GM21381 (cell line): ENCODE results near the gene RBPJ.

Source experiments
- ATAC-seq: cut with Tn5 transposase; IDR thresholded peaks from one replicate; pipeline ENCODE4 v1.9.1; 2021; ENCODE audit warnings: mild to moderate bottlenecking, moderate library complexity; ENCODE audit not compliant: unreplicated experiment

Gene RBPJ

GRCh38 chr4:26320538-26321372 is at the start of gene RBPJ:
TSS of gene RBPJ (plus strand) at chr4:26321014. CDS start at chr4:26321029, 15 bp downstream.
- ATAC-seq = peak; percentile 21

GRCh38 chr4:26271703-26272102 is 49.1 kb upstream of the RBPJ start:
- ATAC-seq = no peak

- ATAC-seq = no peak
These were observed 47.9 kb upstream of the RBPJ start for GRCh38 chr4:26272654-26273615.

GRCh38 chr4:26273616-26273980 is 47.2 kb upstream of the RBPJ start:
- no peak for ATAC-seq

- no peak for ATAC-seq
These were observed 45.5 kb upstream of the RBPJ start for GRCh38 chr4:26275281-26275680.

- ATAC-seq = no peak
These were observed 41.4 kb upstream of the RBPJ start for GRCh38 chr4:26279446-26279845.

GRCh38 chr4:26281881-26282280 is 38.9 kb upstream of the RBPJ start:
- ATAC-seq = no peak

GRCh38 chr4:26284536-26284935 is 36.3 kb upstream of the RBPJ start:
- no peak for ATAC-seq

GRCh38 chr4:26285272-26285671 is 35.5 kb upstream of the RBPJ start:
- no peak for ATAC-seq

GRCh38 chr4:26287756-26288155 is 33.1 kb upstream of the RBPJ start:
- ATAC-seq = no peak

GRCh38 chr4:26288355-26288909 is 32.4 kb upstream of the RBPJ start:
- ATAC-seq = peak; percentile 87

- no peak for ATAC-seq
These were observed 31.4 kb upstream of the RBPJ start for GRCh38 chr4:26289401-26289800.

GRCh38 chr4:26290321-26290720 is 30.5 kb upstream of the RBPJ start:
- ATAC-seq = no peak

- ATAC-seq = no peak
These were observed 25.9 kb upstream of the RBPJ start for GRCh38 chr4:26294904-26295303.

- no peak for ATAC-seq
These were observed 24.8 kb upstream of the RBPJ start for GRCh38 chr4:26296021-26296420.

- ATAC-seq = no peak
These were observed 24.3 kb upstream of the RBPJ start for GRCh38 chr4:26296514-26296913.

GRCh38 chr4:26297219-26297618 is 23.6 kb upstream of the RBPJ start:
- ATAC-seq = no peak

- no peak for ATAC-seq
These were observed 22.4 kb upstream of the RBPJ start for GRCh38 chr4:26298198-26298947.

- no peak for ATAC-seq
These were observed 21.4 kb upstream of the RBPJ start for GRCh38 chr4:26299254-26299882.
